HG02970 (cell line): ENCODE measurements around the gene PTPRCAP.

Experiments used
- ATAC-seq: cut with Tn5 transposase; IDR thresholded peaks from one replicate; pipeline ENCODE4 v1.9.1; 2021; ENCODE audit warnings: mild to moderate bottlenecking, moderate library complexity, moderate number of reproducible peaks; ENCODE audit not compliant: unreplicated experiment, low FRiP score

PTPRCAP gene

DNA sequence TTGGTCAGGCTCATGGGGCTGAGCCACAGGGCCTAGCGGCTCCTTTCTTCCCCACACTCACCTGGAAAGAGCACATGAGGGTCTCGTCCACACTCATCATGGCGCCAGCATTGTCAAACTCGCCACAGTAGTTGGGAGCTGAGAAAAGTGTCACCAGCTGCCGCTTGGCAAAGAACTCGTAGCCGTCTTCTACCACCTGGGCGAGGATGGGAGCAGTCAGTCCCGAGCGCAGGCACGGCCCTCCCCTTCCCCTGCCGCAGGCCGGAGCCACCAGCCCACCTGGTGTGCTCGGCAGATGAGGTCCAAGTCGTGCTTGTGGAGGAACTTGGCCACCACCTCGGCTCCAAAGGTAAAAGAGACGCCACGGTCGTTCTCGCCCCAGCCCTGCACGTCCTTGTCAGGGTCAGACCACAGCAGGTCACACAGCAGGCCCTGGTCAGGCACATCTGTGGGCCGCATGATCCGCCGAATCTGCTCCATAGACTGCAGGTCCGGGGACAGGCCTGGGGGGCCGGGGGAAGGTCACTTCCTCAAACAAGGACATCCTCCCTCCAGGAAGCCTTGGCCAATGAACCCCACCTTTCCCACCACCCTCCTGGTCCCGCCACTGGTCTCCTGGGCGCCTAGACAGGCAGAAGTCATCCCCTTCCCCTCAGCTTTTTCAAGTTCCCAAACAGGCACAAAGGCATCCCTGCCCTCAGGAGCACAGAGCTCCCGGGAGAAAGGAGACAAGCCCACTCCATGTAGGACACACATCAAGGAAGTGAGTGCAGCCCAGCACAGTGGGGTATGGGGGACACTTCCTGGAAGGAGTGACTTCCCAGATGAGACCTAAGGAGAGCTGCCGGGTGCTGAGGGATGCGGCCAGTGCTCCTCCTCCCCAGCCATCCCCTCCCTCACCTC is 38.6 kb downstream of the PTPRCAP start:
- no peak for ATAC-seq

- ATAC-seq = no peak
Observed at GRCh38 chr11:67397986-67398660, 39.4 kb downstream of the PTPRCAP start.

GRCh38 chr11:67397536-67397935 is 39.9 kb downstream of the PTPRCAP start:
- no peak for ATAC-seq

GRCh38 chr11:67396587-67397389 is 40.7 kb downstream of the PTPRCAP start:
- ATAC-seq = no peak

GRCh38 chr11:67396259-67396581 is 41.3 kb downstream of the PTPRCAP start:
- ATAC-seq = no peak

GRCh38 chr11:67395555-67396258 is 41.8 kb downstream of the PTPRCAP start:
- no peak for ATAC-seq

- ATAC-seq = no peak
Observed at GRCh38 chr11:67393990-67394389, 43.5 kb downstream of the PTPRCAP start.

- ATAC-seq = no peak
Observed at GRCh38 chr11:67393437-67393836, 44.0 kb downstream of the PTPRCAP start.

- ATAC-seq = no peak
Observed at GRCh38 chr11:67392183-67392715, 45.2 kb downstream of the PTPRCAP start.

GRCh38 chr11:67391304-67392182 is 45.9 kb downstream of the PTPRCAP start, which contains the start of gene RAD9A:
TSS of gene RAD9A (plus strand) at chr11:67391986. CDS start at chr11:67392045, 59 bp downstream.
- peak; percentile 56 for ATAC-seq

DNA sequence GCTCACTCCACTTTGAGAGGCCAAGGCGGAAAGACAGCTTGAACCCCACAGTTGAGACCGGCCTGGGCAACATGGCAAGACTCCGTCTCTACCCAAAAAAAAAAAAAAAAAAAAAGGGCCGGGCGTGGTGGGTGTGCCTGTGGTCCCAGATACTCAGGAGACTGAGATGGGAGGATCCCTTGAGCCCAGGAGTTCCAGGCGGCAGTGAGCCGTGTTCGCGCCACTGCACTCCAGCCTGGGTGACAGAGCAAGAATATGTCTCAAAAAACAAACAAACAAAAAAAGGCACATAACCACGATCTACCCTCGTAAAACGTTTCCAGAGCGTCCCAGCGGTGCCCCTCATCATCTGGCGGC is 46.6 kb downstream of the PTPRCAP start:
- no peak for ATAC-seq

- ATAC-seq = no peak
Observed at GRCh38 chr11:67389477-67389876, 48.0 kb downstream of the PTPRCAP start.

GRCh38 chr11:67387518-67387917 is 50.0 kb downstream of the PTPRCAP start:
- no peak for ATAC-seq

DNA sequence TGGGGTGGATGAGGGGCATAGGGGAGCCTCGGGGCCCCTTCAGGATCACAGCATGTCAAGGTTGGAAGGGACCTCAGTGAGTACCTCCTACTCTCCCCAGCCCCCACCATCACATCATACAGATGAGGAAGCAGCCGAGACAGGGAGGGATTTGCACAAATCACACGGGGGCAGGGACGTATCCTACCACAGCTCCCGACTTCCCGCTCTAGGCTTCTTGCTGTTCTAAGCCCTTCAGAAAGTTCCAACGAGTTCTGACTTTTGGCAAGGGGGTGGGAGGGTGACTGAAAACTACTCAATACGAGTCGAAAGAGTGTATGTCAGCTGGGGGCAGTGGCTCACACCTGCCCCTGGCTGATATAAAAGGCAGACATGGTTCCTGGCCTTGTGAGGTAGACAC is 50.4 kb downstream of the PTPRCAP start:
- ATAC-seq = no peak
